BJ (cell line): ENCODE measurements around the gene VPS26C. TPM values are rescaled to one million over a fixed set of nuclear protein-coding genes. Genes with fewer than 3 reads are reported as not detected.

ENCODE experiments used
- CTCF ChIA-PET: fragments of 350-600 bp; formaldehyde crosslinking; extraction: SDS; loops from one replicate; lab custom pipeline; 2021; ENCODE audit warnings: antibody characterized with exemption, inconsistent platforms; lab: Yijun Ruan, JAX
- POLR2A ChIA-PET: fragments of 300-600 bp; sonication (Branson Sonifier 250); formaldehyde crosslinking; extraction: SDS; loops from one replicate; lab custom pipeline; 2021; ENCODE audit warnings: antibody characterized with exemption; lab: Charles Lee
- DNase-seq: peaks from one replicate; pipeline ENCODE4 v3.0.0-alpha.2; 2011; ENCODE audit warnings: low read depth
- H3K27me3 ChIP-seq: 2 replicates; pipeline ENCODE4 v1.6.0; 2011; ENCODE audit warnings: low read length; ENCODE audit not compliant: control insufficient read depth, insufficient read depth
- H3K36me3 ChIP-seq: 2 replicates; pipeline ENCODE4 v1.5.1; 2011; ENCODE audit warnings: low read length; ENCODE audit not compliant: control insufficient read depth, insufficient read depth
- H3K4me3 ChIP-seq: 2 replicates; pipeline ENCODE4 v1.5.1; 2011; ENCODE audit warnings: low read depth, mild to moderate bottlenecking, control low read depth, low read length
- CTCF ChIP-seq: IDR thresholded peaks from 2 replicates; pipeline ENCODE4 v1.5.1; 2011; ENCODE audit warnings: low read depth, mild to moderate bottlenecking, control low read depth, inconsistent platforms, low read length, moderate library complexity; ENCODE audit not compliant: insufficient read depth
- polyA plus RNA-seq: library from polyadenylated mRNA; depleted of rRNA; stranded (reverse); fragments of >200 nt; gene quantifications from 2 replicates; pipeline ENCODE4 v1.2.3, GENCODE V29; 2011

The VPS26C gene
- polyA plus RNA-seq, 1 experiment: 63.3 TPM

DNA sequence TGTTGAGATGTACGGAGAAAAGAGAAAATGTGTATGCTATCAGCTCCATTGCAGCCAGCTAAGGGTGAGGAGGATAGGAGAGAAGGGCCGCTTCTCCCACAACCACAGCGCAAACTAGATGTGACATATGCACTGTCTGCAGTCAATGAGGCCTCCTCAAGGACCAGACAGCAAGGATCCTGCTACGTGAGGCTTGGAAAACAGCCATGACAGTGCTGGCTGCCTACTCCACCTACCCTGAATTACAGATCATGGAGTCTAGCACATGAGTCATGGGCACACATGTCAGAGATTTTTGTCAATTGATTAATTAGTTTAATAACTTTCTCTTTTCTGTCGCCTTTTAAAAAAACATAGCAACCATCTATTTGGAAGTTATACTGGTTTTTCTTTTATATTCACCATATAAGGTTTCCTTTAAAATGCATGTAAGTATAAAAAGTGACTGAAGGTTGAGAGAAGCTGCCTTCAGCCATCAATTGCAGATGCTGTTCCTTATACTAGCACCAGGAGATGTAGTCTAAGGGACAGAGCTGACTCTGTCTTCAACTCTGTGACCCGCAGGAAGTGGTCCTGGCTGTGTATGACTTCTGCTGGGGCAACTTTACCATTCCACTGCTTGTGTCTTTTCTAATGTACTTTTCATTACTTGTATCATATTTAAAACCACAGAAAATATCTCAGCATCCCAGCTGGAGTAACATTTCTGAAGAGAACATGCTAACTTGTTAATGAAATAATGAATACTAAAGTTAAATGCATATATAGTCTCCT lies 3.1 kb downstream of the VPS26C start:
- POLR2A ChIA-PET: no interaction called here
- CTCF ChIA-PET: interaction anchor here (2.2 kb wide), 1 partner anchor 13 kb away, joined by 10 read pairs; no protein-coding TSS in a partner anchor
- no peak for DNase-seq
- no peaks in the 10 kb centered on the region for H3K36me3 ChIP-seq
- H3K4me3 ChIP-seq: no peak overlapping the region
- 0 out of 2 replicates have a peak, but pooled peaks have one; percentile 7 for TF ChIP-seq CTCF
- H3K27me3 ChIP-seq: no peaks in the 10 kb centered on the region

DNA sequence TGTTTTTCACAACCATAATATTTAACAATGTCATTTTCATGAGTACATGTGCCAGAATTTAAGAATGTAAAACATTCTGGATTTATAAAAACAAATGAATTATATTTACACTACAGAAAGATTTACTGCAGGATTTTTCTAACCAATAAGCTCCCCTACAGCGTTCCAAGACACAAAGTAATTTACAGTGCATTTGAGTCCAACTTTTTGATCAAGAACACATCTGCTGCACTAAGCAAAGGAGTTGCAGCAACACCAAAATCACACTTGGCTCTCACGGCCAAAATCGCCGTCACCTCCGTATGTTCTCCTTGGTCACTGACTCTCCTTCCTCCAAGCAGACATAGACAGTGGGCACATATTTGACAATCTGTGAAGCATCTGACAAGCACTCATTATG lies 7.7 kb downstream of the VPS26C start:
- CTCF ChIA-PET: interaction anchor here (0.7 kb wide), 1 partner anchor 8 kb away, joined by 3 read pairs; the partner anchor contains the start of gene VPS26C

DNA sequence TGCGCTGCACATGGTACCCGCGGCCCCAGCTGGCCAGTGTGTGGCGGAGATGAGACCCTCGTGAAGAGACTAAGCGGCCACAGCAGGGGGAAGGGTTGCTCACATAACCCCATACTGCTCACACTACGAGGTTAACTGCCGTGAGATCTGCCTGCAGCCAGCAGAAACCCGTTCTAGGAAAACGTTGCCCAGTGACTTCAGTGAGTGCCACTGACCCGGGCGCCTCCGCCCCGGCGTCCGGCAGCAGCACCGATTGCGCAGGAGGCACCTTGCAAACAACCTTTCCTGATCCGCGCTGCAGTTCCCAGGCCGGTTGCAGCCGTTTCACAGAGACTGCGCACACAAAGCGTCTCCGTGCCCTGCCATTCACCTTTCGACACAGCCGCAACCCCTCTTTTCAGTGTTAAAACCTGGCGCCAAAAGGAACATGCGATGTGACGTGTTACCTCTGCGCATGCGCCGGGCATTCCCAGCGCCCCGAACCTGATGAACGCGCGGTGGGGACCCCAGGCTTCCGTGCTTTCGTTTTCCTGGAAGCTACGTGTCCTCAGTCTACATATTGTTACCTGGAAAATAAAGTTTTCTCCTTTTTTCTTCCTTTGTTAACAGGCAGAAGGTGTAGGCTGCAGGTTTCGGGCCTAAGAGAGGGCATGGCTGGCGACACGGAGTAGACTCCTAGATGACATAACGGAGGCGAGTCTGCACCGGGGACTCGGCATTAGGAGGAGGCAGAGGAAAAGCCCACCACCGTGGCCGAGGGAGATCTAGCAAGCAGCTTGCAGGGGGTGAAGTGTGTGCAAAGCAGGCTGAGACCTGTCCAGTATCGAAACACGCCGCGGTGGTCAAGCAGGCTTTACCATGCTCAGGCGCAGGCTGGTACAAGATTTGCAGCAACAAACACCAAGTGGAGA lies 8.9 kb downstream of the VPS26C start:
- POLR2A ChIA-PET: no interaction called here
- Histone ChIP-seq H3K36me3 (no peaks in the 10 kb centered on the region), H3K4me3 (peak overlapping the region; percentile 48), H3K27me3 (no peaks in the 10 kb centered on the region)
- CTCF ChIA-PET: interaction anchor here (0.7 to 1.5 kb wide), 2 partner anchors 8 to 9 kb away, joined by 3 to 4 read pairs; partner anchors contain the start of gene VPS26C
- no peak for TF ChIP-seq CTCF
- DNase-seq: peak; percentile 10

More for the DNA sequence above, 7.7 kb downstream of the VPS26C start:
- POLR2A ChIA-PET: no interaction called here
- no peak for DNase-seq
- H3K36me3 ChIP-seq: no peaks in the 10 kb centered on the region
- TF ChIP-seq CTCF: no peak
- H3K4me3 ChIP-seq: no peak overlapping the region
- H3K27me3 ChIP-seq: no peaks in the 10 kb centered on the region

DNA sequence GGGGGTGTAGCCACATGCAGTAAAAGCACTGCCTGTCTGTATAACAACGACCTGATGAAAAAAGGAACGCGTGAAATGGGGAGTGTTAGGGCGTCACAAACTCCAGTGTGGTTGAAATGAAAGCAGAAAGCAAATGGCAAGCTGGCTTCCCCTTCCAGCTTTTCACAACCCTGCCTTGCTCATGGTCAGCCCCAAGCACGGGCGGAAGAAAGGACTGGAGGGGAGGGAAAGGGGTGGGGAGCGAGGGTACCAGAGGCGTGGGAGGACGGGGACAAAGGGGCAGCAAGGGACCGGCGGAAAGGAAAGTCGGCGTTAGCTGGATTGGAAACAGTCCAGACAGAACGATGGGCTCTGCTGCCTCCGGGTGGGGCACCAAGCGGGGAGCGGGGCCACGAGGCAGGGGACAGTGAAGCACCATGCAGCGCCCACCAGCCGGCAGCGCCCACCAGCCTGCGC lies 9.6 kb downstream of the VPS26C start:
- Histone ChIP-seq H3K27me3 (no peaks in the 10 kb centered on the region), H3K4me3 (peak overlapping the region; percentile 48), H3K36me3 (no peaks in the 10 kb centered on the region)
- ChIA-PET POLR2A (no interaction called here), CTCF (interaction anchor here (0.6 to 1.5 kb wide), 3 partner anchors 9 to 306 kb away, joined by 3 to 4 read pairs (median 4); no protein-coding TSS in a partner anchor)
- no peak for TF ChIP-seq CTCF
- no peak for DNase-seq
